Measurements from ENCODE around the gene DENND6B. TPM values are rescaled to one million over a fixed set of nuclear protein-coding genes. Genes with fewer than 3 reads are reported as not detected.
A peak's percentile ranks its signal among the peaks of the same experiment; 100 is the strongest.

DENND6B gene
- total RNA-seq, 3 donors from 2014 or later: 1.8 to 6.9 (median 5.4) TPM

GRCh38 chr22:50296658-50297490 is 29.9 kb downstream of the DENND6B start:
- DNase-seq (ENCODE audit: low spot score in 2 of 2): no peak
- Histone ChIP-seq H3K36me3 (no peaks in the 10 kb centered on the region), H3K4me1 (peaks cover 58 to 60% of the 10 kb centered on the region in 2 donors), H3K27me3 (no peaks in the 10 kb centered on the region), H3K27ac (peak overlapping the region; percentile 94 to 98), H3K4me3 (peak overlapping the region in 1 of 3 donors; percentile 42), H3K9me3 (no peaks in the 10 kb centered on the region)
- intact Hi-C loops (cut with DNase I; ENCODE audit: low total_unique reads): no loop called here
- TF ChIP-seq POLR2A (IDR thresholded peaks at IDR 0.05): no peak
- no peak for TF ChIP-seq POLR2AphosphoS5 (IDR thresholded peaks at IDR 0.05)
- TF ChIP-seq, protein P1, sequence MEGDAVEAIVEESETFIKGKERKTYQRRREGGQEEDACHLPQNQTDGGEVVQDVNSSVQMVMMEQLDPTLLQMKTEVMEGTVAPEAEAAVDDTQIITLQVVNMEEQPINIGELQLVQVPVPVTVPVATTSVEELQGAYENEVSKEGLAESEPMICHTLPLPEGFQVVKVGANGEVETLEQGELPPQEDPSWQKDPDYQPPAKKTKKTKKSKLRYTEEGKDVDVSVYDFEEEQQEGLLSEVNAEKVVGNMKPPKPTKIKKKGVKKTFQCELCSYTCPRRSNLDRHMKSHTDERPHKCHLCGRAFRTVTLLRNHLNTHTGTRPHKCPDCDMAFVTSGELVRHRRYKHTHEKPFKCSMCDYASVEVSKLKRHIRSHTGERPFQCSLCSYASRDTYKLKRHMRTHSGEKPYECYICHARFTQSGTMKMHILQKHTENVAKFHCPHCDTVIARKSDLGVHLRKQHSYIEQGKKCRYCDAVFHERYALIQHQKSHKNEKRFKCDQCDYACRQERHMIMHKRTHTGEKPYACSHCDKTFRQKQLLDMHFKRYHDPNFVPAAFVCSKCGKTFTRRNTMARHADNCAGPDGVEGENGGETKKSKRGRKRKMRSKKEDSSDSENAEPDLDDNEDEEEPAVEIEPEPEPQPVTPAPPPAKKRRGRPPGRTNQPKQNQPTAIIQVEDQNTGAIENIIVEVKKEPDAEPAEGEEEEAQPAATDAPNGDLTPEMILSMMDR (IDR thresholded peaks at IDR 0.05): no peak

- Histone ChIP-seq H3K36me3 (no peaks in the 10 kb centered on the region), H3K27me3 (no peaks in the 10 kb centered on the region), H3K4me3 (peak overlapping the region in 2 of 3 donors; percentile 28 to 64), H3K9me3 (no peaks in the 10 kb centered on the region), H3K27ac (peak overlapping the region; percentile 92 to 96), H3K4me1 (peaks cover 34 to 38% of the 10 kb centered on the region in 2 donors)
- DNase-seq (ENCODE audit: low spot score in 2 of 2): no peak
- TF ChIP-seq POLR2A (IDR thresholded peaks at IDR 0.05) (no peak), POLR2AphosphoS5 (IDR thresholded peaks at IDR 0.05) (no peak)
- TF ChIP-seq, protein P1 (IDR thresholded peaks at IDR 0.05): no peak
- intact Hi-C loops (cut with DNase I; ENCODE audit: low total_unique reads): no loop called here
These were observed 32.5 kb downstream of the DENND6B start for GRCh38 chr22:50294319-50294656.

GRCh38 chr22:50293441-50294318 is 33.1 kb downstream of the DENND6B start:
- H3K27me3 ChIP-seq: no peaks in the 10 kb centered on the region
- H3K36me3 ChIP-seq: no peaks in the 10 kb centered on the region
- H3K9me3 ChIP-seq: no peaks in the 10 kb centered on the region
- TF ChIP-seq, protein P1 (IDR thresholded peaks at IDR 0.05): peak; percentile 12 to 30 (median 15)
- TF ChIP-seq POLR2A (IDR thresholded peaks at IDR 0.05) (no peak), POLR2AphosphoS5 (IDR thresholded peaks at IDR 0.05) (peak in 2 of 3 donors; percentile 6 to 38)
- peak overlapping the region; percentile 21 to 64 (median 28) for H3K4me3 ChIP-seq
- peaks cover 32 to 34% of the 10 kb centered on the region in 2 donors for H3K4me1 ChIP-seq
- intact Hi-C loops (cut with DNase I; ENCODE audit: low total_unique reads): no loop called here
- peak; percentile 78 for DNase-seq (ENCODE audit: low spot score in 2 of 2)
- H3K27ac ChIP-seq: peak overlapping the region; percentile 92 to 96

DNA sequence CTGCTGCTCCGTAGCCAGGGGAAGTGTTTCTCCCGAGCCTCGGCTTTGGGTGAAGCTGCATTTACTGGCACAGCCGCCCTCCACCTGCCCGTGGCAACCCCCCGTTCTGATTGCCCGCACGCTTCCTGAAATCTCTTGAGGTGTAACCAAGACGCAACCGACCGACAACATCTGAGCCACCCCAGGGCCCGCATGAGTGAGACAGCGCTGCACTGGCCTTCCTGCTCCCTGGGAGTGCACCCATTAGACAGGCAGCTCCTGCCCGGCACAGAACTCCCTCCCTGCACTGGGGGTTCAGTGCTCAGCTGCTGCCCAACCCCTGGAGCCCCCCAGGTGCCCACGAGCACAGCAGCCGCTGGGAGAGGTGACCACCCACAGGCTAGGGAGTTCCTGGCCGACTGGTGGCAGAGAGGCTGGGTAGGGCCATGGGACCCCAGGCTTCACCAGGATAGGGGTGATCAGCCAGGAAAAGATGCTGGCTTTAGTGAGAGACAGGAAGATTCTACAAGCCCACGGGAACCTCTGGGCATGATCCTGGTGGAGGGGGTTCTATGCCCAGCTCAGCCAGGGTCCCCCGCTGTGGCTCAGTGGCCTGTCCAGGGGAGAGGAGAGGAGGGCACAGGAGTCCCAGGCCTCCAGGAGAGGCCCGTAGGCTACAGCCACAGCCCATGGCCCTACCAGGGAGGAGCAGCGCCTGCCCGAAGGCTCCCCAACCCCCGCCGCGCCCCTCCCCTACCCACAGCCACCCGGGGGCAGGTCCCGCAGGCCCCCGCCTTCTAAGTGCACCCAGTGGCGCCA is 34.0 kb downstream of the DENND6B start:
- intact Hi-C loops (cut with DNase I; ENCODE audit: low total_unique reads): no loop called here
- TF ChIP-seq, protein P1 (IDR thresholded peaks at IDR 0.05): no peak
- TF ChIP-seq POLR2A (IDR thresholded peaks at IDR 0.05) (no peak), POLR2AphosphoS5 (IDR thresholded peaks at IDR 0.05) (no peak)

More for the DNA sequence above, 34.0 kb downstream of the DENND6B start:
- peak overlapping the region; percentile 21 to 64 (median 28) for H3K4me3 ChIP-seq
- H3K27ac ChIP-seq: peak overlapping the region; percentile 92 to 96
- peaks cover 32 to 33% of the 10 kb centered on the region in 2 donors for H3K4me1 ChIP-seq
- H3K27me3 ChIP-seq: no peaks in the 10 kb centered on the region
- H3K9me3 ChIP-seq: no peaks in the 10 kb centered on the region
- no peak for DNase-seq (ENCODE audit: low spot score in 2 of 2)
- H3K36me3 ChIP-seq: no peaks in the 10 kb centered on the region
